Right lobe of liver (tissue), 6 donors: ENCODE data around the gene ZDHHC1. TPM values are rescaled to one million over a fixed set of nuclear protein-coding genes. Genes with fewer than 3 reads are reported as not detected.
A peak's percentile ranks its signal among the peaks of the same experiment; 100 is the strongest.

ENCODE experiments used
- ATAC-seq, 4 donors: fragments of 200-7000 bp; cut with Tn5 transposase; one replicate each; pipeline ENCODE4 v1.9.1; 2020; ENCODE audit warnings: mild to moderate bottlenecking in 4 of 4, moderate library complexity in 4 of 4
- DNase-seq, 3 donors: peaks; one replicate each; pipeline ENCODE4 v3.0.0-alpha.2; 2020
- H3K27ac ChIP-seq, 3 donors: fragments of 200-600 bp; one replicate each; pipeline ENCODE4 v1.8.0; 2022
- H3K27me3 ChIP-seq, 2 donors: fragments of 200-600 bp; one replicate each; pipeline ENCODE4 v1.8.0; 2022
- H3K36me3 ChIP-seq, 4 donors: fragments of 200-600 bp; sonication (generic) in 1 of 4; one replicate each; pipeline versions ENCODE4 v1.5.1 to v1.8.0; 2017 to 2022; ENCODE audit warnings: control low read depth in 1 of 4
- H3K4me1 ChIP-seq, 4 donors: fragments of 200-600 bp; sonication (generic) in 1 of 4; one replicate each; pipeline versions ENCODE4 v1.5.1 to v1.8.0; 2017 to 2022; ENCODE audit warnings: control low read depth in 1 of 4
- H3K4me3 ChIP-seq, 3 donors: fragments of 200-600 bp; one replicate each; pipeline ENCODE4 v1.8.0; 2022
- H3K9me3 ChIP-seq, 4 donors: fragments of 200-600 bp; sonication (generic) in 1 of 4; one replicate each; pipeline versions ENCODE4 v1.5.1 to v1.8.0; 2017 to 2022; ENCODE audit warnings: control low read depth in 1 of 4
- POLR2A ChIP-seq: fragments of 450-650 bp; IDR thresholded peaks from one replicate; pipeline ENCODE4 v1.6.1; 2017; ENCODE audit warnings: antibody characterized with exemption, mild to moderate bottlenecking
- WGBS: methylation state at CpG from one replicate; pipeline ENCODE4 v1.1.6; 2018; ENCODE audit warnings: low coverage, low lambda C conversion rate; ENCODE audit not compliant: insufficient coverage; ENCODE audit errors: missing lambda C conversion rate; 5-methylcytosine and 5-hydroxymethylcytosine counted together
- intact Hi-C, 2 donors: fragments of 100-400 bp; cut with DNase I; formaldehyde crosslinking; loops; one replicate each; pipeline versions ENCODE4 v1.11.2 to v1.14.1; 2022
- long read RNA-seq: library from polyadenylated mRNA; unstranded; transcript quantifications from one replicate; pipeline ENCODE4 v2.0.0, GENCODE V29; 2019
- total RNA-seq, 6 experiments: library from RNA; depleted of rRNA in 2 of 6; stranded (reverse); fragments of >200 nt in 2 of 6; fragmentation: NEBNext Ultra II Directional in 3 of 6; extraction: Animal tissue kit (Norgen Biotek cat#: 25700) in 3 of 6; gene quantifications; one replicate each; pipeline versions ENCODE4 v1.1.0 to v1.2.4, GENCODE V29; 2016 to 2023
- TF ChIP-seq, protein P1 (sequence below), 4 donors: fragments of 200-600 bp in 3 of 4; fragments of 450-650 bp in 1 of 4; IDR thresholded peaks; one replicate each; pipeline versions ENCODE4 v1.5.1 to v1.8.0; 2016 to 2022; ENCODE audit warnings: antibody characterized with exemption in 4 of 4, mild to moderate bottlenecking in 2 of 4
- donor health status: DM: no; HTN: yes; CAD: no.
- donor health status: DM: no; HTN: no; CAD: no.
- donor health status: DM: no; HTN: no; CAD: no.
- donor health status: DM: no; HTN: yes; CAD: no.
- donor health status: DM: no; HTN: yes; CAD: no.

Gene ZDHHC1, protein sequence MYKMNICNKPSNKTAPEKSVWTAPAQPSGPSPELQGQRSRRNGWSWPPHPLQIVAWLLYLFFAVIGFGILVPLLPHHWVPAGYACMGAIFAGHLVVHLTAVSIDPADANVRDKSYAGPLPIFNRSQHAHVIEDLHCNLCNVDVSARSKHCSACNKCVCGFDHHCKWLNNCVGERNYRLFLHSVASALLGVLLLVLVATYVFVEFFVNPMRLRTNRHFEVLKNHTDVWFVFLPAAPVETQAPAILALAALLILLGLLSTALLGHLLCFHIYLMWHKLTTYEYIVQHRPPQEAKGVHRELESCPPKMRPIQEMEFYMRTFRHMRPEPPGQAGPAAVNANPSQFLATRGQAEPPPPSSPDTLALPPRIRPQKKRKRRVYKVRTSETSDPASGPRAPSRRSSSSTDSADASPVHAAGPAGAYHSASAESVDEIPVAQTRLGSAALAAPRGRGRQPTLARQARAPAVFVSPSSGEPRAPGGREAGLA
- 1 to 10 TPM; 1.2 to 4.0 (median 1.8) TPM for total RNA-seq
- long read RNA-seq = 0 reads

DNA sequence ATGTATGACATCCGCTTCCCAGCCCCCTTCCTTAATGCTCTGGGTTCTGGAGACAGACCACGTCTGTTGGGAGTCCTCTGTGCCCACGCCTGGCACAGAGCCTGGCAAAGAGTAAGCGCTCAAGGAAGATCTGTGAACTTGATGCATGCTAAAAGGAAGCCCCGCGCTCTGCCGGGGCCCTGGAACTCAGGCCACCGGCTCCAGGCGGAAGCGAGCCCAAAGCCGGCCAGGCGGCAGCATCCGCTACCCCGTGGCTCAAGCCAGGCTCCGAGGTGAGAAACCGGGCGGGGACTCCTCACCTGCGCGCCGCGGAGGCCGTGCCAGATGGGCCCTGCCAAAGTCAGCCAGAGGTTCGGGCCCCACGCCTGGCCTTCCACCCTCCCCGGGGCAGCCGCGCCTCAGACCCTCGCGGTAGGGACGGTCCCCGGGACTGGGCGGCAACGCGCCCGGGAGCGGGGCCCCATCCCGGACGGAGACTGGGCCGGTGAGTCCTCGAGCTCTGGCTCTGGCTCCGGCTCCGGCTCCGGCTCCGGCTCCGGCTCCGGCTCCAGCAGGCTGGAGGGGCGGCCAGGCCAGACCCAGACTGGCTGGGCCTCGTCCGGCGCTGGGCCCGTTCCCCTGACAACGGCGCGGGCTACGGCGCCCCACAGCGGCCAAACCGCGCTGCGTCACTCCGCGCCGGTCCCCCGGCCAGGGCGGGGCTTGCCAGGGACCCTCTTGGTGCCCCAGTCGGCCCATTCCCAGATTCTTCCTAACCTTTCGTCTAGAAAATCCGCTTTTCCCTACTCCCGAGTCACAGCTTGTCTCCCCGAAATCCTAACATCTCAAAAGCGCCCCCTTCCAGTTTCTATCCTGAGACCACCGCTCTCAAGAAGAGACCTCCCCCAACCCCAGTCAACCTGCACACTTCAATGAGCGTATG is at the start of gene ZDHHC1:
Gene ZDHHC1 (minus strand): TSS at position 606 of the 922 bp plus-strand sequence. CDS start 8,702 bp downstream, outside the sequence.
- no peaks in the 10 kb centered on the region for H3K9me3 ChIP-seq
- H3K27me3 ChIP-seq = no peaks in the 10 kb centered on the region
- H3K4me1 ChIP-seq = peaks cover 0 to 12% (median 5%) of the 10 kb centered on the region in 4 donors
- intact Hi-C loops = no loop called here
- no peak for TF ChIP-seq POLR2A
- TF ChIP-seq, protein P1, sequence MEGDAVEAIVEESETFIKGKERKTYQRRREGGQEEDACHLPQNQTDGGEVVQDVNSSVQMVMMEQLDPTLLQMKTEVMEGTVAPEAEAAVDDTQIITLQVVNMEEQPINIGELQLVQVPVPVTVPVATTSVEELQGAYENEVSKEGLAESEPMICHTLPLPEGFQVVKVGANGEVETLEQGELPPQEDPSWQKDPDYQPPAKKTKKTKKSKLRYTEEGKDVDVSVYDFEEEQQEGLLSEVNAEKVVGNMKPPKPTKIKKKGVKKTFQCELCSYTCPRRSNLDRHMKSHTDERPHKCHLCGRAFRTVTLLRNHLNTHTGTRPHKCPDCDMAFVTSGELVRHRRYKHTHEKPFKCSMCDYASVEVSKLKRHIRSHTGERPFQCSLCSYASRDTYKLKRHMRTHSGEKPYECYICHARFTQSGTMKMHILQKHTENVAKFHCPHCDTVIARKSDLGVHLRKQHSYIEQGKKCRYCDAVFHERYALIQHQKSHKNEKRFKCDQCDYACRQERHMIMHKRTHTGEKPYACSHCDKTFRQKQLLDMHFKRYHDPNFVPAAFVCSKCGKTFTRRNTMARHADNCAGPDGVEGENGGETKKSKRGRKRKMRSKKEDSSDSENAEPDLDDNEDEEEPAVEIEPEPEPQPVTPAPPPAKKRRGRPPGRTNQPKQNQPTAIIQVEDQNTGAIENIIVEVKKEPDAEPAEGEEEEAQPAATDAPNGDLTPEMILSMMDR (IDR thresholded peaks at IDR 0.05) = peak; percentile 44 to 72 (median 57)
- peak within 1 kb of the TSS; percentile 60 to 91 (median 80) for H3K4me3 ChIP-seq
- DNase-seq (peak; percentile 73 to 76 (median 74)), ATAC-seq (peak; percentile 95 to 98 (median 97))
- WGBS = under 1% methylated on average over 27 of the region's 73 CpGs
- peak within 1 kb of the TSS; percentile 40 to 79 (median 58) for H3K27ac ChIP-seq
- H3K36me3 ChIP-seq = no peaks in the 10 kb centered on the region

GRCh38 chr16:67464565-67464964 is 48.3 kb upstream of the ZDHHC1 start:
- no peaks in the 10 kb centered on the region for H3K36me3 ChIP-seq
- DNase-seq = peak in 2 of 3 donors; percentile 67 to 70
- ATAC-seq = peak in 3 of 4 donors; percentile 17 to 81 (median 41)
- H3K27me3 ChIP-seq = no peaks in the 10 kb centered on the region
- intact Hi-C loops = loop anchor here in 1 of 2 donors (2.0 kb wide), 1 partner anchor 36 kb away; no protein-coding TSS in a partner anchor
- peaks cover 0 to 31% (median 11%) of the 10 kb centered on the region in 4 donors for H3K4me1 ChIP-seq
- H3K27ac ChIP-seq = no peak overlapping the region
- WGBS = 40% methylated on average over 2 of the region's 2 CpGs
- no peak for TF ChIP-seq POLR2A
- TF ChIP-seq, protein P1 (IDR thresholded peaks at IDR 0.05) = no peak
- H3K9me3 ChIP-seq = no peaks in the 10 kb centered on the region
- no peak overlapping the region for H3K4me3 ChIP-seq

DNA sequence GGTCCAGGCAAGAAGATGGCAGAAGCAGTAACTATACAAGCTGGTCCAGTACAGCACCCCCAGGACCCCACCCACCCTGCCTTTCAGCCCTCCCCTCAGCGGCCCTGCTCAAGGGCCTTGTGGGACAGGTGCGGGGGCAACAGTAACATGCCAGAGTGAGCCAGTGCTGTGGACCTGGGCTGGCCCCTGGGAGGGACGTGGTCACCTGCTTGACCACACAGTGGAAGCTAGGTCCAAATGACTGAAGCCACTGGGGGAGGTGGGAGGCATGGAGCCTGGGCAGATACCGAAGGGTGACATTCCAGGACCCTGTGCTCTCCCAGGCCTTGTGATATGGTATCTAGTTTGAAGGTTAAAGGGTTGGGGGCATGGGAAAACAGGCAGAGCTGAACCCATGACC is 47.4 kb upstream of the ZDHHC1 start:
- no peak overlapping the region for H3K4me3 ChIP-seq
- intact Hi-C loops = loop anchor here in 1 of 2 donors (2.0 kb wide), 1 partner anchor 35 kb away; no protein-coding TSS in a partner anchor
- H3K4me1 ChIP-seq = peaks cover 0 to 33% (median 16%) of the 10 kb centered on the region in 4 donors
- 89% methylated on average over 3 of the region's 4 CpGs for WGBS
- ATAC-seq (no peak), DNase-seq (no peak)
- H3K27me3 ChIP-seq = no peaks in the 10 kb centered on the region
- no peaks in the 10 kb centered on the region for H3K9me3 ChIP-seq
- no peaks in the 10 kb centered on the region for H3K36me3 ChIP-seq
- TF ChIP-seq, protein P1 (IDR thresholded peaks at IDR 0.05) = no peak
- no peak for TF ChIP-seq POLR2A
- H3K27ac ChIP-seq = no peak overlapping the region

- no peaks in the 10 kb centered on the region for H3K9me3 ChIP-seq
- no peaks in the 10 kb centered on the region for H3K36me3 ChIP-seq
- no peak overlapping the region for H3K27ac ChIP-seq
- H3K27me3 ChIP-seq = no peaks in the 10 kb centered on the region
- intact Hi-C loops = no loop called here
- peaks cover 0 to 33% (median 17%) of the 10 kb centered on the region in 4 donors for H3K4me1 ChIP-seq
- DNase-seq = no peak
- ATAC-seq = no peak
- TF ChIP-seq, protein P1 (IDR thresholded peaks at IDR 0.05) = no peak
- TF ChIP-seq POLR2A = no peak
- H3K4me3 ChIP-seq = no peak overlapping the region
- 75% methylated on average over 2 of the region's 5 CpGs for WGBS
Observed at GRCh38 chr16:67463059-67463458, 46.8 kb upstream of the ZDHHC1 start.
